Central memory CD8-positive, alpha-beta T cell (primary cell): ENCODE data around the gene ADAMTSL3.

Experiments
- ATAC-seq: fragments of 150-1000 bp; cut with Tn5 transposase; replicated peaks from 2 replicates; pipeline ENCODE4 v1.10.0; 2022; ENCODE audit warnings: mild to moderate bottlenecking, moderate FRiP score, moderate number of reproducible peaks; ENCODE audit not compliant: poor library complexity, severe bottlenecking; ENCODE audit errors: extremely low read depth
- DNase-seq, 2 donors: peaks; one replicate each; pipeline ENCODE4 v3.0.0; 2021; ENCODE audit warnings: low spot score in 2 of 2
- H3K27ac Mint-ChIP-seq: one replicate; pipeline ENCODE4 v1.8.0; 2022; ENCODE audit warnings: low read depth, mild to moderate bottlenecking, moderate library complexity, mixed read lengths
- H3K27me3 Mint-ChIP-seq: one replicate; pipeline ENCODE4 v1.8.0; 2022; ENCODE audit warnings: mixed read lengths
- H3K36me3 Mint-ChIP-seq: one replicate; pipeline ENCODE4 v1.8.0; 2022; ENCODE audit warnings: mild to moderate bottlenecking, moderate library complexity, mixed read lengths; ENCODE audit not compliant: insufficient read depth
- H3K4me1 Mint-ChIP-seq: one replicate; pipeline ENCODE4 v1.8.0; 2022; ENCODE audit warnings: mixed read lengths
- H3K4me3 Mint-ChIP-seq: one replicate; pipeline ENCODE4 v1.8.0; 2022; ENCODE audit warnings: mild to moderate bottlenecking, moderate library complexity, mixed read lengths
- H3K9me3 Mint-ChIP-seq: one replicate; pipeline ENCODE4 v1.8.0; 2022; ENCODE audit warnings: mixed read lengths

ADAMTSL3 gene

DNA sequence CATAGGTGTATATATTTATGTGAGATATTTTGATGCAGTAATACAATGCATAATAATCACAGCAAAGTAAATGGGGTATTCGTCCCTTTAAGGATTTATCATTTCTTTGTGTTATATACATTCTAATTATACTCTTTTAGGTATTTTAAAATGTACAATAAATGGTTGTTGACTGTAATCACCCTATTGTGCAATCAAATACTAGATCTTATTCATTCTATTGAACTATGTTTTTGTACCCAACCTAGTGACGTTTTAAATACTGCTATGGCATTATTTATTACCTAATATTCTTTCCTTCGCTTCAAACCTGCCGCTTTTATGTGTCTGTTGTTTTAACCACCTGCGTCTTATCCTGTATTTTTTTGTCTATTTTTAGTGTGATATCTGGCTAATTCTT lies 132.4 kb downstream of the ADAMTSL3 start:
- no peak for ATAC-seq
- Mint-ChIP-seq H3K4me1 (no peaks in the 10 kb centered on the region), H3K27me3 (no peaks in the 10 kb centered on the region), H3K9me3 (peaks cover 5% of the 10 kb centered on the region), H3K4me3 (no peak overlapping the region), H3K27ac (no peak overlapping the region), H3K36me3 (no peaks in the 10 kb centered on the region)
- DNase-seq = no peak

DNA sequence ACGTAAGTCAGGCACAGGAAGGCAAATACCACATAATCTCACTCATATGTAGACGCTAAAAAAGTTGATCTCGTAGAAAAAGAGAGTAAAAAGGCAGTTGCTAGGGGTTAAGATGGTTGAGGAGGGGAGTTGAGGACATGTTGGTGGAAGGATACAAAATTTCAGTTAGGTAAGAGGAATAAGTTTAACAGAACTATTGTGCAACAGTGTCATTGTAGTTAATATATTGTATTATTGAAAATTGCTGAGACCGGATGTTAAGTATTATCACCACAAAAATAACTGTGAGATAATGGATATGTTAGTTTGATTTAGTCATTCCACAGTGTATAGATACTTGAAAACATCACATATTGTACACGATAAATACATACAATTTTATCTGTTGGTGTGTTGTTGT lies 139.1 kb downstream of the ADAMTSL3 start:
- Mint-ChIP-seq H3K27ac (no peak overlapping the region), H3K36me3 (peaks cover 1% of the 10 kb centered on the region), H3K4me1 (no peaks in the 10 kb centered on the region), H3K27me3 (peaks cover 8% of the 10 kb centered on the region), H3K4me3 (no peak overlapping the region), H3K9me3 (no peaks in the 10 kb centered on the region)
- DNase-seq (no peak), ATAC-seq (no peak)

DNA sequence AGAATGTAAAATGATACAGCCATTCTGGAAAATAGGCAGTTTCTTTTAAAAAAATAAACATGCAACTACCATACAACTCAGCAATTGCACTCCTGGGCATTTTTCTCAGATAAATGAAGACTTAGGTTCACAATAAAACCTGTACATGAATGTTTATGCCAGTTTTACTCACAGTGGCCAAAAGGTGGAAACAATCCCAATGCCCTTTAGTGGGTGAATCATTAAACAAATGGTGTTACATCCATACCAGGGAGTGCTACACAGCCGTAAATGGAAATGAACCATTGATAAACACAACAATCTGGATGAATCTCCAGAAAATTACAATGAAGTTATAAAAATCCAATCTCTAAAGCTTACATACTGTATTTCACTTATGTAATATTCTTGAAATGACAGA lies 140.3 kb downstream of the ADAMTSL3 start:
- H3K4me1 Mint-ChIP-seq = no peaks in the 10 kb centered on the region
- no peak overlapping the region for H3K4me3 Mint-ChIP-seq
- peaks cover 3% of the 10 kb centered on the region for H3K36me3 Mint-ChIP-seq
- peaks cover 8% of the 10 kb centered on the region for H3K27me3 Mint-ChIP-seq
- H3K27ac Mint-ChIP-seq = no peak overlapping the region
- ATAC-seq (no peak), DNase-seq (no peak)
- no peaks in the 10 kb centered on the region for H3K9me3 Mint-ChIP-seq

DNA sequence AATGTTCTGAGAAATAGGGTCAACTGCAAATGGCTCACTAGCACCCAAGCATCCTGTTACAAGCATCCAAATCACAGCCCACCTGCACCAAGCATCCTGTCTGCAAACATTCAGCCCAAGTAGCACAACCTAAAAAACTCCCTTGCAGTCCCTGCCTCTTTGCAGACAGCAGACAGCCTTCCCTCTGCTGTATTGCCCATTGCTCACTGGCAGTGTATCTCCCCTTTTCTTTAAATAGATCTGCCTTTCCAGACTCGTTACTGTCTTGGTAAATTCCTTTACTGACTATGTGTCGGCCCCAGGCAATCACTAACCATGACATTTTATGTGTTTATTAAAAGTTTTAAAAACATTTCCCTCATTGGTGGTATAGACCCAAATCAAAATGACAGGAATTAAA lies 155.4 kb downstream of the ADAMTSL3 start:
- Mint-ChIP-seq H3K27ac (no peak overlapping the region), H3K4me3 (no peak overlapping the region), H3K9me3 (no peaks in the 10 kb centered on the region), H3K27me3 (peaks cover 4% of the 10 kb centered on the region), H3K36me3 (no peaks in the 10 kb centered on the region), H3K4me1 (no peaks in the 10 kb centered on the region)
- ATAC-seq = no peak
- DNase-seq = no peak

DNA sequence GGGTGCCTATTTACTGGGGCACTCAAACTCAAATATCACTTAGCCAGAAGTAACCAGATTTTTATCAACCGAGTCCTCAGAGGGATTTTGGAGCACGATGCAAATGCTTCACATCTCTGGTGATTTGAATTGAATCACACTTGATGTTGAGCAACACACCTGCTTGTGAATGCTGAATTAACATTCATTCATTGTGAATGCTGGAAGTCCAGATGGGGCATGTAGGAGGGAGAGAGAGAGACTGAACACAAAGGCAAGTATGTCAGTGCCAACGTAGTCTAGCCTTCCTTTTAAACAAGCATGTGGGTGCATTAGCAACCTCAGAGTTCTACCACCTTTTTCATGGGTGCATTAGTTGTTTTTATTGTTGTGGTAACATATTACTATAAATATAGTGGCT lies 156.2 kb downstream of the ADAMTSL3 start:
- no peaks in the 10 kb centered on the region for H3K4me1 Mint-ChIP-seq
- DNase-seq = no peak
- no peak overlapping the region for H3K27ac Mint-ChIP-seq
- H3K27me3 Mint-ChIP-seq = peaks cover 12% of the 10 kb centered on the region
- ATAC-seq = no peak
- H3K4me3 Mint-ChIP-seq = no peak overlapping the region
- no peaks in the 10 kb centered on the region for H3K9me3 Mint-ChIP-seq
- no peaks in the 10 kb centered on the region for H3K36me3 Mint-ChIP-seq

DNA sequence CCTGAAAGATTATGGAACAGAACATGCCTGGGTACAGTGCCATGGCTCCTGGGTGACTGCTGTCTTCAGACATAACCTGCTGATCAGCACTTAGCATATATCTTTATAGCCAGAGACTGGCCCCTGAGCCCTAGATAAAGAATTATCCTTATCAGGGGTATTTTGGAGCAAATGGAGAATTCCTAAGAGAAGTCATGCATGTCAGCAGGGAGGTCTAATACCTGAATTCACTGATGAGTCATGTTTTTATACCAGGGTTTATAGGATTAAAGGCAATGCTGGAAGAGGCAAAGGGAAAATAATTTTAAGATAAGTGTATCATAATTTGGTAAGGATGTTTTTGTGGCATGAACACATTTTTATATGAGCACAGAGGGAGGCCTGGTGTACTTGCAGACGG lies 159.8 kb downstream of the ADAMTSL3 start:
- Mint-ChIP-seq H3K27me3 (peaks cover 15% of the 10 kb centered on the region), H3K36me3 (no peaks in the 10 kb centered on the region), H3K4me3 (no peak overlapping the region), H3K27ac (no peak overlapping the region), H3K9me3 (no peaks in the 10 kb centered on the region), H3K4me1 (no peaks in the 10 kb centered on the region)
- no peak for DNase-seq
- no peak for ATAC-seq

DNA sequence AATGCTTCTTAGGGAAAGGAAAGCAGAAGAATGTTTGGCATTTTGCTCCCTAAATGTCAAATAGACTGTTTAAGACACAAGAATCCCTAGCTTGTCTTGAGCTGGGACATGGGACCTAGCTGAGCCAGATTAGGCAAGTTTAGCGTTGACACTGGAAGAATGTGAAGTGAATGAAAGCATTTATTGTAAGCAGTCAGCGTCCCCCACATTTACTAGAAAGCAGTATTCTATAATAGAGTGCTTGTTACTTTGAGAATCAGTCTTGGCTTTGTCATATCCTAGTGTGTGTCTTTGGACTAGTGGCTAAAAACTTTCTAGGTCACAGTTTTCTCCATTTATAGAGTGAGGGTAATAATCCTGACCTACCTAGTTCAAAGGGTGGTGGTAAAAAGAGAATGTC lies 161.6 kb downstream of the ADAMTSL3 start:
- no peaks in the 10 kb centered on the region for H3K4me1 Mint-ChIP-seq
- no peaks in the 10 kb centered on the region for H3K9me3 Mint-ChIP-seq
- no peak overlapping the region for H3K27ac Mint-ChIP-seq
- peaks cover 15% of the 10 kb centered on the region for H3K27me3 Mint-ChIP-seq
- no peaks in the 10 kb centered on the region for H3K36me3 Mint-ChIP-seq
- no peak for ATAC-seq
- no peak for DNase-seq
- no peak overlapping the region for H3K4me3 Mint-ChIP-seq

DNA sequence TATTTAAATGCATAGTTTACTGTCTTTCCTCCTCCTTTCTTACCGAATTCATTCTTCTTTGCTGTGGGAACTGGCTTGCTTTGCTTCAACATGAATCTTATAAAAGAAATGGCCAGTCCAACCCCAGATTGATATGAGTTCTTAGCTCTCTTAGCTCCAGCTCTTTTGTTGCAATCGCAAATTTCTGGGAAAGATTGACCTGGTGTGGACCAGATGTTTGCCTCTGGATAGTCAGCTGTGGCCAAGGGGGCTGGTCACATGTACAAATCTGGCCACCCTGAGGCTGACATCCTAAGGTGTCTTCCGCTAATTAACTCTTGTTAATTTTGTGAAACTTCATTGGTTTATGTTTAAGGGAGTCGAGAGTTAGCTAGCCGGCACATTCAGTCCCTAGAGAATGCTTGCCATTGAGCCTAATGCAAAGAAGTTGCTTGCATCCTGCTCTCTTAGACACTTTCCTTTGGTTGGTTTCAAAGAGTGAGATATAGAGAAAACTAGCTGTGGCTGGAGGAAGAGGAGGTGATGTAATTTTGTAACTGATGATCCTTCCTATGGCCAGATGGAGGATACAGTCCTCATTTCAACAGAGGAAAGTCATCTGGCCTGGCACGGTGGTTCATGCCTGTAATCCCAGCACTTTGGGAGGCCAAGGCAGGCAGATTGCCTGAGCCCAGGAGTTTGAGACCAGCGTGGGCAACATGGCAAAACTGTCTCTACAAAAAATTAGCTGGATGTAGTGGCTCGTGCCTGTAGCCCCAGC lies 162.4 kb downstream of the ADAMTSL3 start:
- DNase-seq (no peak), ATAC-seq (no peak)
- Mint-ChIP-seq H3K36me3 (no peaks in the 10 kb centered on the region), H3K4me3 (no peak overlapping the region), H3K27ac (no peak overlapping the region), H3K4me1 (no peaks in the 10 kb centered on the region), H3K27me3 (peaks cover 15% of the 10 kb centered on the region), H3K9me3 (no peaks in the 10 kb centered on the region)

DNA sequence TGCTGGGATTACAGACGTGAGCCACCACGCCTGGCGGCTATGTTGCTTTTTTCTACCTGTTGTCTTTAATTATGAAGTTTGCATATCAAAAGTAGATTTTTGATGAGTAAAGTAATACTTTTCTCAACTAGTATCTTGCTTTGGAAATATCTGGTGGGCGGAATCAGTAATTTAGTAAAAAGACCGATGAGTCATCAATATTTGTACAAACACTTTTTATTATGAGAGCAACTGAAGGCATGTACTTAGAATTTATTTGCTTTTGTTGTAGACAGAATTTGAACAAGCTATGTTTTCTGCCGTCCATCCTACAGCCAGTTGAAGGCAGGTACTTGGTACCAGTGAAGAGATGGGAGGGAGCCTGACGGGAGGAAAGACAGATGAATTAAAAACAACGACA lies 164.7 kb downstream of the ADAMTSL3 start:
- DNase-seq = no peak
- Mint-ChIP-seq H3K27me3 (peaks cover 15% of the 10 kb centered on the region), H3K4me1 (no peaks in the 10 kb centered on the region), H3K27ac (no peak overlapping the region), H3K9me3 (peaks cover 4% of the 10 kb centered on the region), H3K4me3 (no peak overlapping the region), H3K36me3 (no peaks in the 10 kb centered on the region)
- ATAC-seq = no peak

DNA sequence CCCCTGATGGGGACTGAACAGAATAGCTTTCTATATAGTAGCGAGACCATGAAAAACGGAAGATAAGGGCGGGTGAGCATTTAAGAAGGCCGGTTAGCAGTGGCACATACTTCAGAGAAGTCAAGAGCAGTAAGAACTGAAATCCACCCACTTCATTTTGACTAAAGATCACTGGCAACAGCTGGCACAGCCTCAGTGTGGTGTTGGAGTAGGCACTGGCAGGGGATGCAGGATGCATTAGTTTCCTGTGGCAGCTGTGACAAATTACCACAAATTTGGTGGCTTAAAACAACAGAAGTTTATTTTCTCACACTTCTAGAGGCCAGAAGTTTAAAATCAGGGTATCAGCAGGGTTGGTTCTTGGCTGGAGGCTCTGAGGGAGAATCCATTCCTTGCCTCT lies 176.5 kb downstream of the ADAMTSL3 start:
- ATAC-seq (no peak), DNase-seq (no peak)
- Mint-ChIP-seq H3K4me3 (no peak overlapping the region), H3K9me3 (peaks cover 11% of the 10 kb centered on the region), H3K4me1 (no peaks in the 10 kb centered on the region), H3K36me3 (no peaks in the 10 kb centered on the region), H3K27me3 (peaks cover 9% of the 10 kb centered on the region), H3K27ac (no peak overlapping the region)

DNA sequence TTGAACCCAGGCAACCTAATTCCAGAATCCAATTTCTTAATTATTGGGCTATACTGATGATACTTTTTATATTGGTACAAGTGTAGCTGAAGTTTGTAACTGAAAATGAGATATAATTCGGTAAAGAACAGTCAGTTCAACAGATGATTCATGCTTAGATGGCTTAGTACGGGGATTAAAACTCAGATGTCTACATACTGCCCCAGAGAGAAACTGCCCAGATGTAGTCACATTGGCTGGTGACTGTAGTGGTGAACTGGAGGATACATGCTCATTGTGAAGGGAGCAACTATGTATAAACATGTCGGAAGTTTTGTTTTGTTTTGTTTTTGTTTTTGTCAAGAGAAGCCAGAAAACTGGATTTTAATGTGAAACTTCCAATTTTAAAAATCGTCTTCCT lies 179.6 kb downstream of the ADAMTSL3 start:
- ATAC-seq (no peak), DNase-seq (no peak)
- Mint-ChIP-seq H3K4me1 (no peaks in the 10 kb centered on the region), H3K27ac (no peak overlapping the region), H3K27me3 (peaks cover 9% of the 10 kb centered on the region), H3K9me3 (peaks cover 6% of the 10 kb centered on the region), H3K36me3 (no peaks in the 10 kb centered on the region), H3K4me3 (no peak overlapping the region)

DNA sequence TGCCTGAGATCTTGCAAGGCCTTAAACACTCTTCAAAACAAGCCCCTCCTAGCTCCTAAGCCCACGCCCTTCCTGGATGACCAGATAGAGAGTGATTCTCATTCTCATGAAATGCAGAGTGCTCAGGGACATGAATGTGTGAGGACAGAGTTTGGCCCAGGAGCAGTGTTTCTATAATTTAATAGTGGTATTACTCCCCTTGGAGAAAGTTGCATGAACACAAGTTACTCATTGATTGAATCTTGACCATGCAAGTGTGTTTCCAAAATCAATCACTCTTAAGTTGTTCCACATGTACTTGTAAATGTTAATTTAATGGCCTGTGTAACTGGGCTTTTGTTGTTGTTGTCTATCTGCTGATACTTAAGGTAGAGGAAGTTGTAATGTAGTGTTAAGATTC lies 181.6 kb downstream of the ADAMTSL3 start:
- ATAC-seq (no peak), DNase-seq (no peak)
- Mint-ChIP-seq H3K27ac (no peak overlapping the region), H3K4me3 (no peak overlapping the region), H3K27me3 (peaks cover 15% of the 10 kb centered on the region), H3K9me3 (peaks cover 13% of the 10 kb centered on the region), H3K4me1 (no peaks in the 10 kb centered on the region), H3K36me3 (no peaks in the 10 kb centered on the region)

DNA sequence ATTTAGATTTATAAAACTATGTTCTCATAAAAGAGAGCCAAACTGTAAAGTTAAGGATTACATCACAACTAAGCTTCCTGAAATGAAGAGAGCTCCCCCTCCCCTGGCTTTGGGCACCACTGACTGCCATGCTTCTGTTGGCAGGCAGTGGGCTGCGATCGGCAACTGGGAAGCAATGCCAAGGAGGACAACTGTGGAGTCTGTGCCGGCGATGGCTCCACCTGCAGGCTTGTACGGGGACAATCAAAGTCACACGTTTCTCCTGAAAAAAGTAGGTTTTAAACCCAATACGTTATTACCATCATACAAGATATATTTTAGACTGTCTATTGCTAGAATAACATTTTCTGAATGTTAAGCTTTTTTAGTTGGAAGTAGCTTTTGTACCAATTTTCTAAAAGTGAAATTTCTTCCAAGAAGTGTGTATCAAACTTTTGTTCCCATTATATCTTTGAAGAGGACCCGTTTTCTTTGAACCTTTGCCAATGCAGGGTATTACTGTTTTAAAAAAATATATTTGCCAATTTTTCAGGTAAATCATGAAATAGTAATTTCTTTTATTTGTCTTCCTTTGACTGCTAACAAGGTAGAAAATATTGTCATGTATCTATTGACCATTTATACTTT lies 184.1 kb downstream of the ADAMTSL3 start:
- no peak for DNase-seq
- H3K9me3 Mint-ChIP-seq = peaks cover 13% of the 10 kb centered on the region
- no peak overlapping the region for H3K27ac Mint-ChIP-seq
- H3K27me3 Mint-ChIP-seq = peaks cover 17% of the 10 kb centered on the region
- H3K36me3 Mint-ChIP-seq = no peaks in the 10 kb centered on the region
- no peak overlapping the region for H3K4me3 Mint-ChIP-seq
- ATAC-seq = no peak
- H3K4me1 Mint-ChIP-seq = no peaks in the 10 kb centered on the region
